Caco-2 (cell line): ENCODE measurements around the gene CDH12. TPM values are rescaled to one million over a fixed set of nuclear protein-coding genes. Genes with fewer than 3 reads are reported as not detected.

Source experiments
- BruUV-seq: library from RNA; stranded (reverse); fragments of 400-500 nt; replicated peaks from 2 replicates; lab custom pipeline; 2021; lab: Mats Ljungman, UMichigan
- CTCF ChIA-PET: fragments of 300-600 bp; sonication (Branson Sonifier 250); formaldehyde crosslinking; loops from one replicate; lab custom pipeline; 2022; ENCODE audit warnings: antibody characterized with exemption; lab: Charles Lee
- POLR2A ChIA-PET: fragments of 300-600 bp; sonication (Branson Sonifier 250); formaldehyde crosslinking; loops from one replicate; lab custom pipeline; 2022; ENCODE audit warnings: antibody characterized with exemption; lab: Charles Lee
- DNase-seq, 2 experiments: peaks; one replicate each; pipeline versions ENCODE4 v3.0.0 to v3.0.0-alpha.2; 2020 to 2022
- H3K27me3 ChIP-seq: replicated peaks from 2 replicates; pipeline ENCODE4 v1.6.0; 2011; ENCODE audit warnings: low read length; ENCODE audit not compliant: control insufficient read depth, insufficient read depth
- H3K36me3 ChIP-seq: 2 replicates; pipeline ENCODE4 v1.5.1; 2011; ENCODE audit warnings: low read length; ENCODE audit not compliant: control insufficient read depth, insufficient read depth
- H3K4me1 ChIP-seq: fragments of 250-450 bp; sonication (Bioruptor Pico); 2 replicates; pipeline ENCODE4 v1.5.1; 2020; ENCODE audit warnings: mild to moderate bottlenecking
- H3K4me3 ChIP-seq: 2 replicates; pipeline ENCODE4 v1.5.1; 2011; ENCODE audit warnings: low read depth, mild to moderate bottlenecking, control low read depth, low read length
- H3K9me3 ChIP-seq: fragments of 250-450 bp; sonication (Bioruptor Pico); 2 replicates; pipeline ENCODE4 v1.5.1; 2020; ENCODE audit warnings: mild to moderate bottlenecking, moderate library complexity
- H3K27ac Mint-ChIP-seq: one replicate; pipeline ENCODE4 v1.8.0; 2022; ENCODE audit warnings: mixed read lengths; ENCODE audit not compliant: unreplicated experiment
- H3K27me3 Mint-ChIP-seq: one replicate; pipeline ENCODE4 v1.8.0; 2022; ENCODE audit warnings: mixed read lengths; ENCODE audit not compliant: insufficient read depth, unreplicated experiment
- H3K36me3 Mint-ChIP-seq: one replicate; pipeline ENCODE4 v1.8.0; 2022; ENCODE audit warnings: mild to moderate bottlenecking, mixed read lengths; ENCODE audit not compliant: insufficient read depth, unreplicated experiment
- H3K4me1 Mint-ChIP-seq: one replicate; pipeline ENCODE4 v1.8.0; 2022; ENCODE audit warnings: low read depth, mixed read lengths; ENCODE audit not compliant: unreplicated experiment
- H3K4me3 Mint-ChIP-seq: one replicate; pipeline ENCODE4 v1.8.0; 2022; ENCODE audit warnings: mild to moderate bottlenecking, moderate library complexity, mixed read lengths; ENCODE audit not compliant: unreplicated experiment
- H3K9me3 Mint-ChIP-seq: one replicate; pipeline ENCODE4 v1.8.0; 2022; ENCODE audit warnings: mixed read lengths; ENCODE audit not compliant: unreplicated experiment
- CTCF ChIP-seq, 2 experiments: fragments of 200-600 bp in 1 of 2; IDR thresholded peaks; 1 replicate in 1 of 2; 2 replicates in 1 of 2; pipeline versions ENCODE4 v1.5.1 to v1.8.0; 2011 to 2022; ENCODE audit warnings: antibody characterized with exemption in 1 of 2, control low read depth in 1 of 2, inconsistent platforms in 1 of 2, low read depth in 1 of 2, low read length in 1 of 2, mild to moderate bottlenecking in 1 of 2, moderate library complexity in 1 of 2; ENCODE audit not compliant: insufficient read depth in 1 of 2, severe bottlenecking in 1 of 2, unreplicated experiment in 1 of 2
- intact Hi-C: fragments of 100-400 bp; cut with micrococcal nuclease; formaldehyde crosslinking; loops from one replicate; pipeline ENCODE4 v1.10.0; 2022; ENCODE audit not compliant: unreplicated experiment
- total RNA-seq: library from RNA; stranded (reverse); gene quantifications from 2 replicates; pipeline ENCODE4 v1.2.3, GENCODE V29; 2022

CDH12 gene
- total RNA-seq, 1 experiment from 2014 or later: not detected

- intact Hi-C loops: no loop called here
- H3K4me3 ChIP-seq: no peak overlapping the region
- Mint-ChIP-seq H3K27me3 (peaks cover 3% of the 10 kb centered on the region), H3K4me1 (no peaks in the 10 kb centered on the region), H3K27ac (no peak overlapping the region), H3K4me3 (no peak overlapping the region), H3K36me3 (no peaks in the 10 kb centered on the region), H3K9me3 (no peaks in the 10 kb centered on the region)
- no peaks in the 10 kb centered on the region for H3K9me3 ChIP-seq
- peaks cover 10% of the 10 kb centered on the region for H3K4me1 ChIP-seq
- POLR2A ChIA-PET: no interaction called here
- no peaks in the 10 kb centered on the region for H3K36me3 ChIP-seq
- no peak for DNase-seq
- CTCF ChIA-PET: no interaction called here
- TF ChIP-seq CTCF (IDR thresholded peaks at IDR 0.05; ENCODE audit: insufficient read depth in 1 of 2, low read depth in 1 of 2, low read length in 1 of 2, severe bottlenecking in 1 of 2, unreplicated experiment in 1 of 2): no peak
- H3K27me3 ChIP-seq: no peaks in the 10 kb centered on the region
- BruUV-seq: no TSS peak
Observed at GRCh38 chr5:22754155-22754554, 99.0 kb downstream of the CDH12 start.

GRCh38 chr5:22751536-22751935 lies 101.6 kb downstream of the CDH12 start:
- H3K9me3 Mint-ChIP-seq: no peaks in the 10 kb centered on the region
- H3K27me3 Mint-ChIP-seq: peaks cover 3% of the 10 kb centered on the region
- CTCF ChIA-PET: no interaction called here
- POLR2A ChIA-PET: no interaction called here
- no peak for TF ChIP-seq CTCF (IDR thresholded peaks at IDR 0.05; ENCODE audit: insufficient read depth in 1 of 2, low read depth in 1 of 2, low read length in 1 of 2, severe bottlenecking in 1 of 2, unreplicated experiment in 1 of 2)
- no peaks in the 10 kb centered on the region for H3K27me3 ChIP-seq
- intact Hi-C loops: no loop called here
- BruUV-seq: no TSS peak
- no peaks in the 10 kb centered on the region for H3K9me3 ChIP-seq
- H3K27ac Mint-ChIP-seq: no peak overlapping the region
- no peaks in the 10 kb centered on the region for H3K4me1 ChIP-seq
- no peaks in the 10 kb centered on the region for H3K36me3 Mint-ChIP-seq
- no peaks in the 10 kb centered on the region for H3K36me3 ChIP-seq
- no peaks in the 10 kb centered on the region for H3K4me1 Mint-ChIP-seq
- H3K4me3 ChIP-seq: no peak overlapping the region
- H3K4me3 Mint-ChIP-seq: no peak overlapping the region
- no peak for DNase-seq

- TF ChIP-seq CTCF (IDR thresholded peaks at IDR 0.05; ENCODE audit: insufficient read depth in 1 of 2, low read depth in 1 of 2, low read length in 1 of 2, severe bottlenecking in 1 of 2, unreplicated experiment in 1 of 2): no peak
- no peak overlapping the region for H3K4me3 Mint-ChIP-seq
- no peaks in the 10 kb centered on the region for H3K27me3 ChIP-seq
- DNase-seq: no peak
- CTCF ChIA-PET: no interaction called here
- H3K4me3 ChIP-seq: no peak overlapping the region
- POLR2A ChIA-PET: no interaction called here
- H3K36me3 ChIP-seq: no peaks in the 10 kb centered on the region
- no peaks in the 10 kb centered on the region for H3K4me1 ChIP-seq
- no peaks in the 10 kb centered on the region for H3K36me3 Mint-ChIP-seq
- H3K9me3 Mint-ChIP-seq: no peaks in the 10 kb centered on the region
- no peaks in the 10 kb centered on the region for H3K9me3 ChIP-seq
- H3K27ac Mint-ChIP-seq: no peak overlapping the region
- intact Hi-C loops: no loop called here
- peaks cover 3% of the 10 kb centered on the region for H3K27me3 Mint-ChIP-seq
- no peaks in the 10 kb centered on the region for H3K4me1 Mint-ChIP-seq
- BruUV-seq: no TSS peak
Observed at GRCh38 chr5:22736443-22737003, 116.6 kb downstream of the CDH12 start.
